K562 treated with DMSO at 1 percent for 24 hours (cell line): Measurements from ENCODE around the gene HBS1L. TPM values are rescaled to one million over a fixed set of nuclear protein-coding genes. Genes with fewer than 3 reads are reported as not detected.

Experiments used
- total RNA-seq: library from RNA; unstranded; fragments of 300-600 nt; gene quantifications from 2 replicates; pipeline ENCODE4 v1.2.3, GENCODE V29; 2022; ENCODE audit warnings: low read depth; ENCODE audit not compliant: insufficient read depth

The HBS1L gene
- 52.6 and 64.7 TPM in 2 replicates for total RNA-seq

GRCh38 chr6:135054569-135055498, at the start of gene HBS1L:
Gene HBS1L (minus strand): TSS chr6:135054822. CDS start chr6:135054691, 131 bp downstream.

GRCh38 chr6:134949927-134950326, 104.7 kb downstream of the HBS1L start, which contains the start of gene ALDH8A1:
Gene ALDH8A1 (minus strand): TSS chr6:134950101. CDS start chr6:134950053, 48 bp downstream.

Other genes with a start within 250 kb of the HBS1L start
- 0.93 TPM in 1 of 2 replicates, not detected in the other for gene ALDH8A1, start 104.7 kb downstream of the HBS1L start, total RNA-seq
- gene MYB, start 126.5 kb upstream of the HBS1L start, total RNA-seq, result 26.4 and 30.8 TPM in 2 replicates